ENCODE measurements around the gene LARP7.

- TF ChIP-seq CTCF (IDR thresholded peaks at IDR 0.05; ENCODE audit: control extremely low read depth in 1 of 3, insufficient read depth in 1 of 3, low read depth in 1 of 3, low read length in 3 of 3) (no peak), EP300 (IDR thresholded peaks at IDR 0.05; ENCODE audit: borderline replicate concordance in 1 of 2, low read depth in 2 of 2, low read length in 2 of 2) (no peak), CEBPB (IDR thresholded peaks at IDR 0.05; ENCODE audit: low read depth, low read length) (no peak), TAF1 (IDR thresholded peaks at IDR 0.05; ENCODE audit: low read depth, low read length) (no peak), SIN3A (conservative IDR thresholded peaks at IDR 0.05 in 1 of 2, IDR thresholded peaks at IDR 0.05 in 1 of 2; ENCODE audit: low read depth in 1 of 2, low read length in 2 of 2) (no peak), EGR1 (IDR thresholded peaks at IDR 0.05; ENCODE audit: borderline replicate concordance, low read depth, low read length) (no peak), MAFK (IDR thresholded peaks at IDR 0.05; ENCODE audit: low read depth, low read length) (no peak), POLR2A (IDR thresholded peaks at IDR 0.05; ENCODE audit: control extremely low read depth in 1 of 2, low read depth in 2 of 2, low read length in 2 of 2) (no peak)
Observed at GRCh38 chr4:112693507-112693906, 56.6 kb downstream of the LARP7 start.

All from H1 (cell line).